CD8-positive, alpha-beta memory T cell (primary cell): ENCODE measurements around the gene NCKAP5. TPM values are rescaled to one million over a fixed set of nuclear protein-coding genes. Genes with fewer than 3 reads are reported as not detected.

ENCODE experiments used
- CTCF ChIA-PET: fragments of 350-600 bp; sonication (Branson Sonifier 250); formaldehyde crosslinking; loops from one replicate; lab custom pipeline; 2021; ENCODE audit warnings: antibody characterized with exemption; lab: Charles Lee
- POLR2A ChIA-PET: fragments of 350-600 bp; sonication (Branson Sonifier 250); formaldehyde crosslinking; loops from one replicate; lab custom pipeline; 2021; ENCODE audit warnings: antibody characterized with exemption; lab: Charles Lee
- DNase-seq, 5 donors: peaks; one replicate each; pipeline versions ENCODE4 v3.0.0 to v3.0.0-alpha.2; 2020 to 2022; ENCODE audit warnings: mixed read lengths in 1 of 5
- H3K27ac ChIP-seq: one replicate; pipeline ENCODE4 v1.7.0; 2013; ENCODE audit warnings: low read depth, mild to moderate bottlenecking, low read length, moderate library complexity
- H3K27me3 ChIP-seq: 2 replicates; pipeline ENCODE4 v1.7.0; 2013; ENCODE audit warnings: low read length, mild to moderate bottlenecking; ENCODE audit not compliant: insufficient read depth, poor library complexity, severe bottlenecking
- H3K36me3 ChIP-seq: 2 replicates; pipeline ENCODE4 v1.7.0; 2013; ENCODE audit warnings: mild to moderate bottlenecking, low read length, moderate library complexity; ENCODE audit not compliant: insufficient read depth
- H3K4me1 ChIP-seq: 2 replicates; pipeline ENCODE4 v1.7.0; 2013; ENCODE audit warnings: mild to moderate bottlenecking, low read length, moderate library complexity; ENCODE audit not compliant: insufficient read depth
- H3K4me3 ChIP-seq: 2 replicates; pipeline ENCODE4 v1.7.0; 2013; ENCODE audit warnings: mild to moderate bottlenecking, low read length
- H3K9me3 ChIP-seq: 2 replicates; pipeline ENCODE4 v1.7.0; 2013; ENCODE audit warnings: mild to moderate bottlenecking, low read length
- H3K27ac Mint-ChIP-seq, 8 donors: one replicate each; pipeline ENCODE4 v1.8.0; 2020 to 2021; ENCODE audit warnings: mixed read lengths in 8 of 8, mild to moderate bottlenecking in 6 of 8, inconsistent platforms in 3 of 8, moderate library complexity in 3 of 8
- H3K27me3 Mint-ChIP-seq, 2 donors: one replicate each; pipeline ENCODE4 v1.8.0; 2020 to 2021; ENCODE audit warnings: mixed read lengths in 2 of 2, mild to moderate bottlenecking in 1 of 2, moderate library complexity in 1 of 2
- H3K36me3 Mint-ChIP-seq, 3 donors: one replicate each; pipeline ENCODE4 v1.8.0; 2020 to 2021; ENCODE audit warnings: mixed read lengths in 3 of 3, inconsistent platforms in 1 of 3, mild to moderate bottlenecking in 1 of 3
- H3K4me1 Mint-ChIP-seq, 3 donors: one replicate each; pipeline ENCODE4 v1.8.0; 2020 to 2021; ENCODE audit warnings: mixed read lengths in 3 of 3, inconsistent platforms in 1 of 3, mild to moderate bottlenecking in 1 of 3
- H3K4me3 Mint-ChIP-seq, 7 donors: one replicate each; pipeline ENCODE4 v1.8.0; 2020 to 2021; ENCODE audit warnings: mixed read lengths in 7 of 7, mild to moderate bottlenecking in 6 of 7, moderate library complexity in 4 of 7, inconsistent platforms in 2 of 7
- H3K9me3 Mint-ChIP-seq, 5 donors: one replicate each; pipeline ENCODE4 v1.8.0; 2020 to 2022; ENCODE audit warnings: mixed read lengths in 5 of 5, mild to moderate bottlenecking in 3 of 5, moderate library complexity in 2 of 5, inconsistent platforms in 1 of 5
- polyA plus RNA-seq: library from polyadenylated mRNA; unstranded; fragments of 300-500 nt; fragmentation: Illumina TruSeq; gene quantifications from one replicate; pipeline ENCODE4 v1.2.3, GENCODE V29; 2021
- total RNA-seq, 2 experiments: library from RNA; stranded (reverse); gene quantifications; one replicate each; pipeline ENCODE4 v1.2.3, GENCODE V29; 2021

The NCKAP5 gene
- total and polyA plus RNA-seq, 3 experiments from 2014 or later = not detected

DNA sequence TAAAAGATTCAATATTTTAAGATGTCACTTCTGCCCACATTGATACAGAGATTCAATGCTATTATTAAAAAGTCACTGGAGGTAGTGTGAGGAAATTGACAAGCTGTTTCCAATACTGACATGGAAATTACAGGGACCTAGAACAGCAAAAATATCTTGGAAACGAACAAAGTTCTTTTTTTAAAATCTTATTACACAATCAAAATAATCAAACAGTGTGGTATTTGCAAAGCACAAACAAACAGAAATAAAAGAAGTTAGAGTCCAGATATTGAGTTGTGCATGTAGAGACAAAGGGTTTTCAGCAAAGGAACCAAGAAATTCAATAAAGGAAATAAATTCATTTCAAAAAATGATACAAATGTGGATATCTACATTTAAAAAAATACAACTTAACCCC lies 369.6 kb downstream of the NCKAP5 start:
- Mint-ChIP-seq H3K4me1 (no peaks in the 10 kb centered on the region), H3K36me3 (no peaks in the 10 kb centered on the region), H3K27me3 (no peaks in the 10 kb centered on the region), H3K4me3 (no peak overlapping the region), H3K27ac (no peak overlapping the region), H3K9me3 (peaks cover 10 to 16% (median 14%) of the 10 kb centered on the region in 5 donors)
- Histone ChIP-seq H3K27me3 (no peaks in the 10 kb centered on the region), H3K4me1 (no peaks in the 10 kb centered on the region), H3K36me3 (no peaks in the 10 kb centered on the region), H3K27ac (no peak overlapping the region), H3K4me3 (no peak overlapping the region), H3K9me3 (no peaks in the 10 kb centered on the region)
- CTCF ChIA-PET = no interaction called here
- POLR2A ChIA-PET = no interaction called here
- no peak for DNase-seq

DNA sequence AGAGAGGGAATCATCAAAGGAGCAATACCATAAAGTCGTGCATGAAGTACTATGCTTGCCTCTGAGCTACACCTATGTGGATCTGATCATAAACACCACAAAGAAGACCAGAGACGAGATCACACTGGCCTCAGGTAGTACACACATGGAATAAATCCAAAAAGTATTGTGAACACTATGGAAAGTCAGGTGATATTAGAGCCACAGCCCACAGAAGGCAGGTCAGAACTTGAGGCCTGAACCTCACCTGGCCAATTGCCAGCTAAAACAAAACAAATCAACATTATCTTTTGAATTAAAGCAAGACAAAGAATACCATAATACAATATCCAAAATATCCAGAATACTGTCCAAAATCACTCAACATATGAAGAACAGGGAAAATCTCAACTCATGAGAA lies 371.1 kb downstream of the NCKAP5 start:
- Mint-ChIP-seq H3K36me3 (no peaks in the 10 kb centered on the region), H3K4me1 (no peaks in the 10 kb centered on the region), H3K27ac (no peak overlapping the region), H3K9me3 (peaks cover 9 to 19% (median 11%) of the 10 kb centered on the region in 5 donors), H3K27me3 (no peaks in the 10 kb centered on the region), H3K4me3 (no peak overlapping the region)
- POLR2A ChIA-PET = no interaction called here
- no peak overlapping the region for H3K4me3 ChIP-seq
- H3K9me3 ChIP-seq = no peaks in the 10 kb centered on the region
- H3K36me3 ChIP-seq = no peaks in the 10 kb centered on the region
- CTCF ChIA-PET = no interaction called here
- no peaks in the 10 kb centered on the region for H3K27me3 ChIP-seq
- H3K4me1 ChIP-seq = no peaks in the 10 kb centered on the region
- no peak overlapping the region for H3K27ac ChIP-seq
- no peak for DNase-seq

DNA sequence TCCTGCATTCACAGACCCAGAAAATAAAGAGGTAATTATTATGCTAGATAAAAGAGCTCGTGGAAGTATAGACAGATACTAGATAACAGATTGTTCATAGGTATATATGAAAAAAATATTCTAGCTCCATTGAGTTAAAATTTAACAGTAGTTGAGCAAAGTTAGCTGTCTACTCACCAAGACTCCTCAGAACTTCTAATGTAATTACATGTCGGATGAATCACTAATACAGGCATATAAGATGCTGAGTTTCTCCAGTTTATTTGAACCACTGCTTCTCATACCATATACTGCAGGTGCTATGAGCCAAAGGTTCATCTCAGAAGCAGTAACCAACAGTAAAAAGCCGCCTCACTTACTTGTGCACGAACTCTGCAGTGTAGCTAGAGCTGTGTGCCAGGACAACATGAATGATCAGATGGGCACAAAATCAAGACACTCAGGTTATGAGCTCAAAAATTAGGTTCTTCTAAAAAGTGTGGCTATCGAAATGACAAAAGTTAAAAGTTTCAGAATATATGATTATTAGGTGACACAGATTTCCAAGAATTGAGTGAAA lies 373.4 kb downstream of the NCKAP5 start:
- Mint-ChIP-seq H3K36me3 (no peaks in the 10 kb centered on the region), H3K4me3 (no peak overlapping the region), H3K27me3 (no peaks in the 10 kb centered on the region), H3K9me3 (peaks cover 5 to 21% (median 9%) of the 10 kb centered on the region in 5 donors), H3K27ac (no peak overlapping the region), H3K4me1 (no peaks in the 10 kb centered on the region)
- ChIA-PET POLR2A (no interaction called here), CTCF (no interaction called here)
- Histone ChIP-seq H3K27ac (no peak overlapping the region), H3K27me3 (no peaks in the 10 kb centered on the region), H3K36me3 (no peaks in the 10 kb centered on the region), H3K9me3 (no peaks in the 10 kb centered on the region), H3K4me1 (no peaks in the 10 kb centered on the region), H3K4me3 (no peak overlapping the region)
- DNase-seq = no peak

DNA sequence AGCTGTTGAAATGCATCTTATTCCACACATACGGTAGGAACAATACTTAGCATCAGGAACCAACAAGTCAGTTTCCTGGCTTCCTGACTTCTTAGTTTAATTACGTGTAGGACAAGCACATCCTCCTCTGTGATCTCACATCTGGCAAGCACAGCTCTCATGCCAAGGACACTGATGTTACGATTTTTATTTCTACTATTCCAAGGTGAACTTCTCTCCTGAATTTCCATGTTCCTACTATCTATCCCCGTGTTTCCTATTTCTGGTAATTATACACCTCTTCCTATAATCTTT lies 374.0 kb downstream of the NCKAP5 start:
- Histone ChIP-seq H3K27me3 (no peaks in the 10 kb centered on the region), H3K4me1 (no peaks in the 10 kb centered on the region), H3K27ac (no peak overlapping the region), H3K4me3 (no peak overlapping the region), H3K36me3 (no peaks in the 10 kb centered on the region), H3K9me3 (no peaks in the 10 kb centered on the region)
- POLR2A ChIA-PET = no interaction called here
- Mint-ChIP-seq H3K4me1 (no peaks in the 10 kb centered on the region), H3K9me3 (peaks cover 5 to 24% (median 12%) of the 10 kb centered on the region in 5 donors), H3K4me3 (no peak overlapping the region), H3K27ac (no peak overlapping the region), H3K27me3 (no peaks in the 10 kb centered on the region), H3K36me3 (no peaks in the 10 kb centered on the region)
- CTCF ChIA-PET = no interaction called here
- DNase-seq = no peak

DNA sequence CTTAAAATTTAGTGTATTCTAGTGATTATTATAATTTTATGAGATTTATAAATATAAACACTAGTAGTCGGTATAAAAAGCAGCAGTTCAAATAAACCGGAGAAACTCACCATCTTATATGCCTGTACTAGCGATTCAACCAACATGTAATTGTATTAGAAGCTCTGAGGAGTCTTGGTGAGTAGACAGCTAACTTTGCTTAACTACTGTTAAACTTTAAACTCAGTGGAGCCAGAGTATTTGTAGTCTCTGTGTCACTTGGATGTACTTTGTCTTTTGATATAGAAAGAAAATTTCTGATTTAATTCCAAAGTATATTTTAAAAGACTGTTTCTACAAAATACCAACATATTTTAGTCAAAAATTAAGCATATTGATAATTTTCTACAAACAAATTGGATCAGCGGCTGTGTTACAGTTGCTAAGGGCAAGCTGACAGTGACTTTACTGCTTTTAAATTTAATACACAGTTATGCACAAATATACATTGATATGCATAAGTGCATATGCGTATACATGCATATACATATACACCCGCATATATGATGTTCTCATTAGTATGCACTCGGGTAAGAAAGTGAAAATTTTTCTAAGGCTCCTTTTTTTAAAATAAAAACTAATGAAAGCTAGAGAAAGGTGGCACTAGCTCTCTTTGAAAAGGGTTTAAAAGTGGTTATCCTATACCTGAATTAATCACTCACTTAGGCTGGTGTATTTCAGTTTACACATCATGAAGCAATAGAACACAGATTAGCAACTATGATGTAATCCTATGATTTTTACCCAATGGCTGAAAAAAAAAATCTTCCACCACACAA lies 374.5 kb downstream of the NCKAP5 start:
- H3K9me3 ChIP-seq = no peaks in the 10 kb centered on the region
- H3K9me3 Mint-ChIP-seq = peaks cover 5 to 24% (median 14%) of the 10 kb centered on the region in 5 donors
- H3K4me1 ChIP-seq = no peaks in the 10 kb centered on the region
- no peak for DNase-seq
- POLR2A ChIA-PET = no interaction called here
- H3K4me3 Mint-ChIP-seq = no peak overlapping the region
- no peak overlapping the region for H3K27ac ChIP-seq
- H3K27me3 ChIP-seq = no peaks in the 10 kb centered on the region
- CTCF ChIA-PET = no interaction called here
- no peaks in the 10 kb centered on the region for H3K27me3 Mint-ChIP-seq
- H3K4me1 Mint-ChIP-seq = no peaks in the 10 kb centered on the region
- H3K27ac Mint-ChIP-seq = no peak overlapping the region
- no peaks in the 10 kb centered on the region for H3K36me3 ChIP-seq
- no peak overlapping the region for H3K4me3 ChIP-seq
- H3K36me3 Mint-ChIP-seq = no peaks in the 10 kb centered on the region

DNA sequence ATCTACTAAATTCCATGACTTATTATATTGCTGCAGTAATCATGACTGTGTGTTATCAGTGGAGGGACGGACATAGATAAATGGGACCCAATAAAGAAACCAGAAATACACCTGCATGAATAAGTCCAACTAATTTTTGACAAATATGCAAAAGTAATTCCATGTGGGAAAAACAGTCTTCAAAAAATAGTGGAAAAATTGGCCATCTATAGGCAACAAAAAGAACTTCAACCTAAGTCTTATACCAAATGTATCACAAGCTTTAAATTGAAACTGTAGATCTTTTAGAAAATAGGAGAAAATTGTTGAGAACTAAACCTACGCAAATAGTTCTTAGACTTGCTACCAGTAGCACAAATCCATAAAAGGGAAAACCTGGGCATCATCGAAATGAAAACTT lies 376.2 kb downstream of the NCKAP5 start:
- no peaks in the 10 kb centered on the region for H3K9me3 ChIP-seq
- H3K27me3 Mint-ChIP-seq = no peaks in the 10 kb centered on the region
- no peak overlapping the region for H3K4me3 Mint-ChIP-seq
- POLR2A ChIA-PET = no interaction called here
- H3K36me3 ChIP-seq = no peaks in the 10 kb centered on the region
- no peaks in the 10 kb centered on the region for H3K27me3 ChIP-seq
- H3K4me1 ChIP-seq = no peaks in the 10 kb centered on the region
- no peak overlapping the region for H3K4me3 ChIP-seq
- CTCF ChIA-PET = no interaction called here
- H3K36me3 Mint-ChIP-seq = no peaks in the 10 kb centered on the region
- H3K27ac Mint-ChIP-seq = no peak overlapping the region
- H3K4me1 Mint-ChIP-seq = no peaks in the 10 kb centered on the region
- no peak overlapping the region for H3K27ac ChIP-seq
- DNase-seq = no peak
- peaks cover 5 to 24% (median 15%) of the 10 kb centered on the region in 5 donors for H3K9me3 Mint-ChIP-seq

DNA sequence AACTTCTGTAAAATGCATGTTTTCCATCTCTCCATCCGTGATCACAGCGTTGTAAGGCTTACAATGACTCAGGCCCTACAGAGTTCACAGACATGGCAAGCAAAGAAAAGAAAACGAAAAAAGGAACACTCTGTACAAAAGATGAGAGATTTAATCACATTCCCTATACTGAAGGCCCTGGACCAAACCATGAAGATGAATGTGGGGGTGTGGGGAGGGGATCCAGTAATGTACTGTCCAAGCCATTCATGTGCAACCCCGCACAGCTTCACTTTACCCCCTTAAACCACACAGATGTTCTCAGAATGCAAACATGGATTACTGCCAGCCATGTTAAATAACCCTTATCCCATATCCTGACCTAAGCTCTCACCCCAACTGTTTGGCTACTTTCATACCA lies 391.1 kb downstream of the NCKAP5 start:
- H3K27me3 ChIP-seq = no peaks in the 10 kb centered on the region
- Mint-ChIP-seq H3K4me1 (no peaks in the 10 kb centered on the region), H3K9me3 (peaks cover 1 to 14% (median 12%) of the 10 kb centered on the region in 5 donors), H3K27me3 (no peaks in the 10 kb centered on the region), H3K4me3 (no peak overlapping the region), H3K27ac (no peak overlapping the region), H3K36me3 (no peaks in the 10 kb centered on the region)
- H3K27ac ChIP-seq = no peak overlapping the region
- DNase-seq = no peak
- H3K36me3 ChIP-seq = no peaks in the 10 kb centered on the region
- no peaks in the 10 kb centered on the region for H3K4me1 ChIP-seq
- ChIA-PET POLR2A (no interaction called here), CTCF (no interaction called here)
- H3K9me3 ChIP-seq = no peaks in the 10 kb centered on the region
- H3K4me3 ChIP-seq = no peak overlapping the region

DNA sequence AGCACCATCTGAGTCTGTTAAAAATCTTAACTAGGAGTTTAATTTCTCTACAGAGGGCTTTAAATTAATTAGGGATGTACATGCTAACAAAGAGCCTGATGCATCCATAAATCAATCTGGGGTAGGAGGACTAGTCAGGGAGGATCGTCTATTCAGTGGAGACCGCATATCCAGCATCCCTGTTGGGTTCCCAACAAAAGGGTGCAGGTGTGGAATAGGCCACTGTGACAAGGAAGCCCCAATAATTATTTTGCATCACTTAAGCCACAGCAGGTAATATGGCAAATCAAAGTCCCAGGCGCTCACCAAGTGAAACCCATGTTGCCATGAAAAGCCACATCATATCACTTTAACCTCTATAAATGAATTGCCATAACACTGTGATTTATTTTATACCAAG lies 392.3 kb downstream of the NCKAP5 start:
- Histone ChIP-seq H3K36me3 (no peaks in the 10 kb centered on the region), H3K4me1 (no peaks in the 10 kb centered on the region), H3K27me3 (no peaks in the 10 kb centered on the region), H3K4me3 (no peak overlapping the region), H3K27ac (no peak overlapping the region), H3K9me3 (no peaks in the 10 kb centered on the region)
- ChIA-PET POLR2A (no interaction called here), CTCF (no interaction called here)
- H3K4me1 Mint-ChIP-seq = no peaks in the 10 kb centered on the region
- H3K36me3 Mint-ChIP-seq = no peaks in the 10 kb centered on the region
- H3K27ac Mint-ChIP-seq = no peak overlapping the region
- H3K27me3 Mint-ChIP-seq = no peaks in the 10 kb centered on the region
- no peak overlapping the region for H3K4me3 Mint-ChIP-seq
- H3K9me3 Mint-ChIP-seq = peaks cover 1 to 15% (median 8%) of the 10 kb centered on the region in 5 donors
- DNase-seq = no peak
